GM19468 (cell line): ENCODE data around the gene CSNK2A3.
"Not testable (repeated sequence)": the region's sequence is repeated elsewhere in the genome, so short reads cannot be mapped to it uniquely, and the experiment has no call there.

ENCODE experiments used
- ATAC-seq: cut with Tn5 transposase; IDR thresholded peaks from one replicate; pipeline ENCODE4 v1.9.1; 2021; ENCODE audit warnings: mild to moderate bottlenecking, moderate library complexity, moderate number of reproducible peaks; ENCODE audit not compliant: unreplicated experiment; ENCODE audit errors: extremely low read depth

CSNK2A3 gene

GRCh38 chr11:11380883-11381282 is 27.8 kb upstream of the CSNK2A3 start:
- no peak for ATAC-seq

- ATAC-seq = no peak
These were observed 27.3 kb upstream of the CSNK2A3 start for GRCh38 chr11:11380340-11380739.

- no peak for ATAC-seq
These were observed 26.6 kb upstream of the CSNK2A3 start for GRCh38 chr11:11379661-11380060.

- ATAC-seq = no peak
These were observed 25.3 kb upstream of the CSNK2A3 start for GRCh38 chr11:11378184-11378940.

GRCh38 chr11:11374358-11375148 is 21.5 kb upstream of the CSNK2A3 start:
- ATAC-seq = peak; percentile 35

GRCh38 chr11:11373934-11374333 is 20.9 kb upstream of the CSNK2A3 start:
- no peak for ATAC-seq

- no peak for ATAC-seq
These were observed 19.4 kb upstream of the CSNK2A3 start for GRCh38 chr11:11372461-11372860.

GRCh38 chr11:11370962-11371303 is 17.9 kb upstream of the CSNK2A3 start:
- ATAC-seq = no peak

- ATAC-seq = no peak
These were observed 17.4 kb upstream of the CSNK2A3 start for GRCh38 chr11:11370255-11370961.

GRCh38 chr11:11366793-11367192 is 13.7 kb upstream of the CSNK2A3 start:
- no peak for ATAC-seq

GRCh38 chr11:11363674-11364073 is 10.6 kb upstream of the CSNK2A3 start:
- ATAC-seq = no peak

GRCh38 chr11:11359611-11360010 is 6.6 kb upstream of the CSNK2A3 start:
- ATAC-seq = no peak

GRCh38 chr11:11356842-11357241 is 3.8 kb upstream of the CSNK2A3 start:
- no peak for ATAC-seq

- not testable (repeated sequence) for ATAC-seq
These were observed 1.2 kb downstream of the CSNK2A3 start for GRCh38 chr11:11351851-11352250.

- no peak for ATAC-seq
These were observed 1.9 kb downstream of the CSNK2A3 start for GRCh38 chr11:11351042-11351586.

- no peak for ATAC-seq
These were observed 3.1 kb downstream of the CSNK2A3 start for GRCh38 chr11:11349870-11350337.

- no peak for ATAC-seq
These were observed 3.8 kb downstream of the CSNK2A3 start for GRCh38 chr11:11349106-11349825.

GRCh38 chr11:11348303-11348702 is 4.7 kb downstream of the CSNK2A3 start:
- ATAC-seq = no peak

GRCh38 chr11:11347592-11347991 is 5.5 kb downstream of the CSNK2A3 start:
- no peak for ATAC-seq

- ATAC-seq = no peak
These were observed 6.7 kb downstream of the CSNK2A3 start for GRCh38 chr11:11346303-11346702.
